GM21576 (cell line): ENCODE measurements around the gene SLC2A6.
"Not testable (repeated sequence)": the region's sequence is repeated elsewhere in the genome, so short reads cannot be mapped to it uniquely, and the experiment has no call there.

ENCODE experiments used
- ATAC-seq: cut with Tn5 transposase; IDR thresholded peaks from one replicate; pipeline ENCODE4 v1.9.1; 2021; ENCODE audit warnings: mild to moderate bottlenecking, moderate library complexity; ENCODE audit not compliant: unreplicated experiment

The SLC2A6 gene

GRCh38 chr9:133463234-133463863 lies 15.6 kb downstream of the SLC2A6 start:
- ATAC-seq, result no peak

GRCh38 chr9:133461975-133462374 lies 16.9 kb downstream of the SLC2A6 start:
- ATAC-seq, result no peak

GRCh38 chr9:133460405-133461175 lies 18.3 kb downstream of the SLC2A6 start:
- ATAC-seq, result peak; percentile 19

GRCh38 chr9:133459476-133460404 lies 19.2 kb downstream of the SLC2A6 start, which contains the start of gene CACFD1:
TSS of gene CACFD1 (plus strand) at chr9:133459978. CDS start at chr9:133460067, 89 bp downstream.
- peak; percentile 68 for ATAC-seq

GRCh38 chr9:133458643-133459312 lies 20.1 kb downstream of the SLC2A6 start:
- no peak for ATAC-seq

GRCh38 chr9:133457748-133458147 lies 21.2 kb downstream of the SLC2A6 start:
- ATAC-seq, result no peak

- no peak for ATAC-seq
Measured at GRCh38 chr9:133457233-133457632, 21.7 kb downstream of the SLC2A6 start.

GRCh38 chr9:133456409-133456808 lies 22.5 kb downstream of the SLC2A6 start:
- no peak for ATAC-seq

GRCh38 chr9:133455936-133456335 lies 23.0 kb downstream of the SLC2A6 start:
- ATAC-seq, result no peak

GRCh38 chr9:133454943-133455673 lies 23.8 kb downstream of the SLC2A6 start:
- no peak for ATAC-seq

- no peak for ATAC-seq
Measured at GRCh38 chr9:133454325-133454724, 24.6 kb downstream of the SLC2A6 start.

- ATAC-seq, result no peak
Measured at GRCh38 chr9:133453651-133454050, 25.2 kb downstream of the SLC2A6 start.

- ATAC-seq, result no peak
Measured at GRCh38 chr9:133452562-133452961, 26.3 kb downstream of the SLC2A6 start.

GRCh38 chr9:133451865-133452264 lies 27.0 kb downstream of the SLC2A6 start:
- ATAC-seq, result not testable (repeated sequence)

GRCh38 chr9:133449760-133450159 lies 29.1 kb downstream of the SLC2A6 start:
- no peak for ATAC-seq

- ATAC-seq, result no peak
Measured at GRCh38 chr9:133448487-133448972, 30.4 kb downstream of the SLC2A6 start.

GRCh38 chr9:133445293-133445969 lies 33.5 kb downstream of the SLC2A6 start:
- ATAC-seq, result no peak

- ATAC-seq, result no peak
Measured at GRCh38 chr9:133443982-133444381, 34.9 kb downstream of the SLC2A6 start.

GRCh38 chr9:133443248-133443647 lies 35.7 kb downstream of the SLC2A6 start:
- no peak for ATAC-seq
